Stimulated activated CD8-positive, alpha-beta memory T cell treated with anti-CD3 and anti-CD28 coated beads, Interleukin-4, amount 100 ng/mL, for 4 hours (primary cell): ENCODE data around the gene MICU1.
A peak's percentile ranks its signal among the peaks of the same experiment; 100 is the strongest.
"Not testable (repeated sequence)": the region's sequence is repeated elsewhere in the genome, so short reads cannot be mapped to it uniquely, and the experiment has no call there.

Experiments
- DNase-seq, 2 donors: peaks; one replicate each; pipeline ENCODE4 v3.0.0-alpha.2; 2020; ENCODE audit warnings: low read depth in 2 of 2, low spot score in 1 of 2

MICU1 gene

DNA sequence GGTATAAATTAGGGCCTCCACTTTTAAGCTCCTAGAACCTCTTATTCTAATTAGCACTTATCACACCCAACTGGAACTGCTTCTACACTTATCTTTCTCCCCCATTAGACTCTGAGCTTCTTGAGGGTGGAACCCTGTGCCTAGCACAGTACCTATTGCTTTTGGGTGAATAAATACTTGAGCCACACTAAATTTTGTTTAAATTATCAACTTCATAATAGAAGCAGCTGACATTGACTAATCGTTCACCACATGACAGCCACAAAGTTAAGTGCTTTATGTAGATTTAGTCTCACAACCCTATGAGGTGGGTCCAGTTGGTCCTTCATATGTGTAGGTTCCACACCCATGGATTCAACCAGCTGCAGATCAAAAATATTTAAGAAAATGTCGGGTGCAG lies 235.1 kb downstream of the MICU1 start:
- no peak for DNase-seq

DNA sequence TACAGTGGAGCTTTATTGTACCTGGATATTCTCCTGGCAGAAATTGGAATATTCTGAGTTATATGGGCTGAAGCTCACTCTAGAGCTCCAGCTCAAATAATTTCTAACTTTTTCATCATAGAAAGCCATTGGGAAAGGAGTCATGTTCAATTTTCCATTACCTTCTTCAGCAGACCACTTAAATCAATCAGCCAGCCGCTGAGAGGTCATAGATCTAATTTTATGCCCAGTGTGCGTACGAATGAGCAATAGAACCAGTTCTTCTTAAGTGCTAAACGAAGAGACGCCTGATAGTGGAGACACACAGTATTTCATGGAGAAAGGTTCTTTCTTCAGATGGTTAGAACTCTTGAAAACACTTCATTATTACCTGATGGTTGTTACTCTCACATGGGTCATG lies 236.2 kb downstream of the MICU1 start:
- no peak for DNase-seq

DNA sequence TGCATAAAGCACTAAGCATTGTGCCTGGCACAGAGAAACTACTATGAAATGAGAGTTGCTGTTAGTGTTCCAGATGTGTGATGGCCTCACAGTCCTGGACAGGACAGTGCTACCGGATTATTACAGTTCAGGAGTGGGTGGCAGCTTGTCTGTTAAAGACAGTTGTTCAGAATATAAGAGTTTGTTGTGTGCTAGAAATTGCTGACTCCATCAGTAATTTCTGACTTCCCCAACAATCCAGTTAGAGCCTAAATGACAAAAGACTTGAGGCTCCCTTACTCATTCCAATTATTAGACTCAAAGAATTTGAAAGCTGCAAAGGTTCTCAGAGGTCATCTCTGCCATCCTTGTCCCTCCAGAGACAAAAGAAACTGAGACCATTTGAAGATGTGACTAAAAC lies 236.9 kb downstream of the MICU1 start:
- DNase-seq: no peak

DNA sequence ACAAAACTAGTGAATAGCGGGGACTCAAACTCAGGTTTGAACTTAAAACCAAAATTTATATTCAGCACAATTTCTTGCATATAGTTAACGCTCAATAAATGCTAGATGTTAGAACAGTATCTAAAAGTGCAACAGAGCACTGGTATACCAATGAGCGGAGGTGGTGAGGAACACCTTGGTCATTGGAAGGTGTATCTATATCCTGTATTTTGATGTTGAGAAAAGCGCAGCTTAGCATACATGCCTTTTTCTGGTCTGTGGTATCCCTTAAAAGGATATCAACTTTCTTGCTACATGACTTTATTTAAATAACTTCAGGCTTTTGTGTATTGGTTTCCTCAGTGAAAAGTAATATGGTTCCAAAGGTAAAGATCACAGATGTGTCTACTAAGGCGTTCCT lies 237.8 kb downstream of the MICU1 start:
- DNase-seq: no peak

DNA sequence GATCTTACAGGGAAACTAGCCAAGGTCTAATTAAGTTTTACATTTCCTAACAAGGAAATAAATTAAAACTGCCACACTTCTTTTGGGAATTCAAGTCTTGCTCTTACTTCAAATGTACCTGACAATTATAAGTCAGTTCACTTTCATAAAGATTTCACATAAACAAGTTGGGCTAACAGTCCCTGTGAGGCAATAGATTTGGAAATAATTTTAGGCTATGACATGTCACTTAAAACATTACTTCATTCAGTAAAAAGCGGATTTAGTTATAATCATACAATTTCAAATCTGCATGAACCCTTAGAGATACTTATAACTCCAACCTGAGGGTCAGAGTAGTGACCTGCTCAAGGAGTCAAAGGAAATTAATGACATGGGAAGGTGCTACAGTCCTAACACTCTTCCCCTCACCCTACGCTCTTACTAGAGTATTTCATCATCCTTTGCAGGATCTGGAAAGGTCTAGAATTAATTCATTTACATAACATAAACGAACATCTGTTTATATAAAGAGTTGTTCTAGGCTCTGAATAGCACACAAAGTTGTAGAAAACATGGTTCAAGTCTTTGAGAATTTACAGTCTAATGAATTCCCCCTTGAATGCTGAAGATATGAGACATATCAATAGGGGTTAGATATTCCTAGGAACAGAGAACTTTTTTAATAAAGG lies 238.8 kb downstream of the MICU1 start:
- DNase-seq: no peak

DNA sequence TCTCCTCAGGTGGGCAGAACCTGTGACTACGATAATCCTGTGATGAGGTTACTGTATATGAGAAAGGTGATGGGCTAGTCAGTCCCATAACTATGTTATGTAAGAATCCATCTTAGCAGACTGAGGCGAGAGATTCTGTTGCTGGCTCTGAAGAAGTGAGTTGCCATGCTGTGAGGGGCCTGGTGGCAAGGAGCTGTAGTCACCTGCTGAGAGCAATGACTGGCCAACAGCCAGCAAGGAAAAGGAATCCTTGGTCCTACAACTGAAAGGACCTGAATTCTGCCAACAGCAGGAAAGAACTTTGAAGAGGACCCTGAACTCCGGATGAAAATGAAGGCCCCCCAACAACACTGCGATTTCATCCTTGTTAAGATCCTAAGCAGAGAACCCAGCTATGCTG lies 240.2 kb downstream of the MICU1 start:
- no peak for DNase-seq

DNA sequence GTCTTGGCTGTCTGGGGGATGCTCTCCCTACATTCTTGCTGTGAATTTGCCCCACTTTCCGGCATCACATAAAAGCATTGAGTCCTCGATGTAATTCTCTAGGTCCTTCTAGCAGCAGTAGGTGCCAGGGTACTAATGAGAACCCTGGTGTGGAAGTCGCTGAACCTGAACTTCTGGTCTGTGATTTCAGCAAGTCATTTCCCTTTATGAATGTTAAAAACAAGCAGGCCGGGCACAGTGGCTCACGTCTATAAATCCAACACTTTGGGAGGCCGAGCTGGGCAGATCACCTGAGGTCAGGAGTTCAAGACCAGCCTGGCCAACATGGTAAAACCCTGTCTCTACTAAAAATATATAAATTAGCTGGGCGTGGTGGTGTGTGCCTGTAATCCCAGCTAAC lies 240.9 kb downstream of the MICU1 start:
- DNase-seq: not testable (repeated sequence)

DNA sequence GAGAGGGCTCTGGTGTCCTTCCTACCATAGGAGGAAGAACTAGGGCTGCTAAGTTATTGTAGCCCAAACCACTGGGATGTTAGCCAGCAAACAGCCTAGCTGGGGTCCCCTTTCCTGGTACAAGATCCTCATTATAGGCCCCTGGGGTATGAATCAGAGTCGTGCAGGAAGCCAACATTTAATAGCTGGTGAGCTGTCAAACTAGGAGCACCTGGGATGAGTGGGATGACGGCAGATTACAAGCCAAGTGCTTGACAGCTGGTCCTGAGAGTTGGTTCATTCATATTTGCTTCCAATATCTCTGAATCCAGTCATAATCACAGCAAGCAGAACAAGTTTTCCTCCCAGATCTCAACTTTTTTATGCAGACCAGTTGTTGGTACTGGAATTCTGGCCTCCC lies 246.1 kb downstream of the MICU1 start:
- no peak for DNase-seq

DNA sequence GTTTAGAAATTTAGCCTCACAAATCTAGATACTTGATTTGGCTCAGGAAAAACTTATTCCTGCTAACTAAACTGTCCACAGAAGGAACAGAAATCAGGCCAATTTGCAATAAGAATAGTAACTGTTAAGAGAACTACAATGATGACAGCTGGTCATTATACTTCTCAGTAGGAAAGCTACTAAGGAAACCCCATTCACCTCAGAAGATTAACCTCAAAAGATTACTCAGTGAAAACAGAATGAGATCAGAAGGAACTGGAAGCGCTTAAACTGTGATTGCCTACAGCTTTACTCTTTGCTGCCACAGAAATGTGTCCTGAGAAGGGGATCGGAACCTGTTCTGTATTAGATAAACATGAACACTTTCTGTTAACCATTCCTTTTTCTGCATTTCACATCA lies 246.8 kb downstream of the MICU1 start:
- DNase-seq: no peak

DNA sequence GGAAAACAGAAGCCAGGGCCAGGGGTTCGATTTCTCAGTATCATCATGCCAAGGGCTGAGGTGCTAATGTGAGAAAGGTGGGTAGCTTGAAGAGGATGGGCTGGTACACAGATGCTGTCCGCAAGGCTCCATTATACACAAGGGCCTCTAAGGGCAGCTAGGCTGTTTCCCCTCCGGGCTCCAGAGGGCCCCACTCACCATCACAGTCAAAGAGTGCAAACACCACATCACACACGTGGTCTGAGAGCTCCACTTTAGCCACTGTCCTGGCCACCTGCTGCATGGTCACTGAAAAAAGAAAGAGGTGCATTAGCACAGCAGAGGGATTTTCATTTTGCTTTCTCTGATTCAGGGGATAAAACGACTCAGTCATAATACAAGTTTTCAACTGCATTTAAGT lies 250.3 kb downstream of the MICU1 start:
- DNase-seq: no peak

DNA sequence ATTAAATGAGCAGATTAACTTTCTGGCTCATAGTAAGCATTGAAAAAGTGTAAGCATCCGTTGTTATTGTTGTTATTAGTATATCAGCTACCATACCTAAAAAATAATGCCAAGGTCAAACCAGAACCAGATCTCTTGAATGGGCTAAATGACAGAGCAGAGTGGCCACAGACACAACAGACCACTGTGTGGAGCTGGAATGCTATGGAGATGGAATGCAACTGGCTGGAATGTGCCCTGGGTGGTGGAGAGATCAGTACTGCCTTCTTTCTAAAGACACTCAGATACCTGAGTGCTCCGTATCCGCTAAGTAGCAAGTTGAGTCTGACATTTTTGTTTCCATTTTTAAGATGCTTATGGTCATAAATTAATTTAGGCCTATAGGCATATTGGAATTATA lies 250.7 kb downstream of the MICU1 start:
- no peak for DNase-seq

DNA sequence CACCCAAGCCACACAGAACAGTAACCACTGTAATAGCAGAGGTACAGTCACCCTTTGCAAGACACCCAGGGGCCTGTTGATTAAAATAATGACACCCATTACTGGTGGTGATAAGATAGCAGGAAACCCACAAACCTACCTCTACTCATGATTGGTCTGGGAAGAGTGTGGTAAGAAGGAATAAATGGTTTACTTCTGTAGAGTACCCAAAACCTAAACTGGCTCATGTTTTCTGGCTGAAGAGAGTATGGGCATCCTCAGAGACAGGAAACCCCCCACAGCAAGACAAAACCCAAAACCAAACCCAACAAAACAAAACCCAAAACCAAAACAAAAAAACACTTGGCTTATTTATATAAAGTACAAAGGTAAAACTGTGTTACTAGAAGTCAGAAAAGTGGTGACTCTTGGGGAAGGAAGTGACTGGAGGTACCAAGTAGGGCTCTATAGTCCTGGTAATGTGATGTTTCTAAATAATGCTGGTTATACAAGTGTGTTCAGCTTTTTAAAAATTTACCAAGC lies 255.6 kb downstream of the MICU1 start:
- no peak for DNase-seq

DNA sequence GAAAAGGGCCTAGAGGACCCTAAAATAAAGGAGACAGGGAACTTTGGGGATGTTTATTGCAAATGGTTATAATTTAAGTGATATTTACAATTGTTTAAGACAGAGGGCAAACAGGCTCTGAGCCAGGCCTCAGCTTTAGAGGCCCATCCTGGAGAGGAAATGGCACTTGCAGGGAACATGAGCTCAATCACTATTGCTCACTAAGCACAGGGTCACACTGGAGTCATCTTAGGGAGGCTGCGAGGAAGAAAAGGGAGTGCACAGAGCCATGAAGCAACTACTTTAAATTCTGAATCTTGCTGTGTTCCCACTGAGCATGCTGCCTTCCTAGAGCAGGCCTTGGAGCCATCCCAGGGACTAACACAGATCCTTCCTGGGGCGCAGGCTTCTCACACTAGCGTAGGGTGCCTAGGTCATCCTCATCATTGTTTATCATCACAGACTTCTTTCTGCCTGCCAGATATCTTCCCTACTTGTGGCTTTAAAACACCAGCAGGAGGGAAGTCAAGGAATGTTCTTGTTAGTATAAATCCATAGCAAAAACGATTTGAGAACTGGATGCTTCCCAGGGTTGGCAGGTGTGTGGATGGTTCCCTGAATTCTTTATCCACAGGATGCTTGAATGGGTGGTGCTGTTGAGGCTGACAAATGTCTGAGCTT lies 258.4 kb downstream of the MICU1 start:
- DNase-seq: no peak

DNA sequence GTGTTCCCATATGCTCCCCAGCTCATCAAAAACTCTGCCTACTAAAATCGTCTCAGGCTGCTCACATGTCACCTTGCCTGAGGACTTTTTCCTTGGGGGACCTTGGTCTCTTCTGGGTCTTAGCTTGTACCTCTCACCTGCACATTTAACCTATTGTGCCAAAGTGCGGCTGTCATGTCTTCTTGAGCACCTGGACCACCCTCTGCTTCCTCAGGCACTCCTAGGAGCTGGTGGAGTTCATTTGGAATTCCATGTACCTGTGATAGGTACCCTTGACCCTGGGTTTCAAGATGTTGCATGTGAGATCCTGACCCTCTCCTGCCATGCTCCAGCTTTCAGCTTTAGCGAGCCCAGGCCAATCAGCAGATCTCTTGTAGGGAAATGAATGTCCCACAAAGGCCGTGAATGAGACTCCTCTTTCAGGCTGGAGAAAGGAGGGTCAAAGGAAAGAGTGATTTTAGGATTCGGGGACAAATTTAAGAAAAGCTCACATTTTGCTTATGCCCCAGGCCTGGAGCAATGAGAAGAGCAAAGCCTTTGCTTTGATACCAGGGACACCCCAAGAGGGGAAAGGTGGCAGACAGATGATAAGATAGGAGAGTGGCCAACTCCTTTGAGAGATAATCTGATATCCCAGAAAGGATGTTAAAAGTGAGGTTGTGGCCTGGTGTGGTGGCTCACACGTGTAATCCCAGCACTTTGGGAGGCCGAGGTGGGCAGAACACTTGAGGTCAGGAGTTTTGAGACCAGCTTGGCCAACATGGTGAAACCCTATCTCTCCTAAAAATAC lies 260.6 kb downstream of the MICU1 start:
- DNase-seq: no peak

DNA sequence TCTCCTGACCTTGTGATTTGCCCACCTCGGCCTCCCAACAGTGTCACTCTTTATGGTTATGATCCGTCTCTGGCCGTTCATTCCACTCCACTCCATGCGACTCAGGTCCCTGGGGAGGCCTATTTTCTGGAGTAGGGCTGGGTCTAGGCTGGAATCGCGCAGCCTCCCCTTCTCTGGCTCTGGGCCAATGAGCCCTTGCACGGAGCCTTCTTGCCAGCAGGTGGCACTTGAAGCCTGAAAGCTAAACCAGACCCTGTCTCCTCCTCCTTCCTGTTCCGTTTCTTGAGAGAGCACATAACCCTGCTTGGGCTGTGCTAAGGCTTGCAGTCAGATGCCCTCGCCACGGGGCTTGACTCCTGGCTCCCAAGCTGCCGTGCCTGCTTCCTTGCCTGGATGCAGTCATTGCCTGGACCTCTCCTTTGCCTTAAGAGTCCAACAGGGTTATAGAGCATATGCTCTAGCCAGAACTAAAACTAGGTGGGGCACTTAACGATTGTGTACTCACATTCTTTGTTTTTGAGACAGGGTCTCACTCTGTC lies 261.6 kb downstream of the MICU1 start:
- DNase-seq: peak; percentile 59 to 65

DNA sequence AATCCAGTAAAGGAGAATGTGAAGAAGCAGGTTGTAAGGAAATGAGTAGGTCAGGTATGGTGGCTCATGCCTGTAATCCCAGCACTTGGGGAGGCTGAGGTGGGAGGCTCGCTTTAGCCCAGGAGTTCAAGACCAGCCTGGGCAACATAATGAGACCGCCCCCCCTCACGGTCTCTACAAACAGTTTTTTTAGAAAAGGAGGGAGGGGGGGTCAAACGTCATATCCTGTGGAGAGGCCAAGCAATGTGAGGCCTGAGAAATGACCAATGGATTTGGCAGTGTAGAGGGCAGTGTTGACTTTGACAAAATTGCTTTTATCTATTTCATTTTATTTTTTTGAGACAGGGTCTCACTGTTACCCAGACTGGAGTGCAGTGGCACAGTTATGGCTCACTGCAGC lies 268.9 kb downstream of the MICU1 start:
- no peak for DNase-seq

DNA sequence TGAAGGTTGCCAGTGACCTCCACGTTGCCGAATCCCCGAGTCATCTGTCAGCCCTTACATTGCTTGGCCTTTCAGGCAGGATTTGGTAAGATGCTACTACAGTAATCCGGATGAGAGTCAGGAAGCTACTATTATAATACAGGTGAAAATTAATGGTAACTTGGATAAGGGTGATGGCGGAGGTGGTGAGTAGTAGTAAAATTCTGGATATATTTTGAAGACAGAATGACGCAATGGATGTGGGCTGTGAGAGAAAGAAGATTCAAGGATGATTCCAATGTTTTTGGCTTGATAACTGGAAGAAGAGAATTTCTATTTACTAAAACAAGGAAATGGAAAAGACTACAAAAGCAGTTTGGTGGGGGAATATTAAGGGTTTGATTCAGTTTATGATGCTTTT lies 269.8 kb downstream of the MICU1 start:
- no peak for DNase-seq

DNA sequence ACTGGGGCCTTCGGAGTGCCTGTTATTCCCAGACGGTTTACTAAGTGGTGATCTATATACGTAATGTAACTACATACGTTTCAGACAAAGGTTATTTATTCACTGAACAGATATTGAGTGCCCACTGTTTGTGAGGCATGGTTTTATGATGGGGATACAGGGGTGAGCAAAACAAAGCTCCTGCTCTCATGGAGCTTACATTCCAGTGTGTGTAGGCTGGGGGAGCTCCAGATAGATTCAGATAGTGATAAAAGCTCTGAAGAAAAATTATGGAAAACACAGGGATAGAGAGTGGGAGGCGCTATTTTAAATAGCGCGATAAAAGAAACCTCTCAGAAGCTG lies 270.7 kb downstream of the MICU1 start:
- no peak for DNase-seq

DNA sequence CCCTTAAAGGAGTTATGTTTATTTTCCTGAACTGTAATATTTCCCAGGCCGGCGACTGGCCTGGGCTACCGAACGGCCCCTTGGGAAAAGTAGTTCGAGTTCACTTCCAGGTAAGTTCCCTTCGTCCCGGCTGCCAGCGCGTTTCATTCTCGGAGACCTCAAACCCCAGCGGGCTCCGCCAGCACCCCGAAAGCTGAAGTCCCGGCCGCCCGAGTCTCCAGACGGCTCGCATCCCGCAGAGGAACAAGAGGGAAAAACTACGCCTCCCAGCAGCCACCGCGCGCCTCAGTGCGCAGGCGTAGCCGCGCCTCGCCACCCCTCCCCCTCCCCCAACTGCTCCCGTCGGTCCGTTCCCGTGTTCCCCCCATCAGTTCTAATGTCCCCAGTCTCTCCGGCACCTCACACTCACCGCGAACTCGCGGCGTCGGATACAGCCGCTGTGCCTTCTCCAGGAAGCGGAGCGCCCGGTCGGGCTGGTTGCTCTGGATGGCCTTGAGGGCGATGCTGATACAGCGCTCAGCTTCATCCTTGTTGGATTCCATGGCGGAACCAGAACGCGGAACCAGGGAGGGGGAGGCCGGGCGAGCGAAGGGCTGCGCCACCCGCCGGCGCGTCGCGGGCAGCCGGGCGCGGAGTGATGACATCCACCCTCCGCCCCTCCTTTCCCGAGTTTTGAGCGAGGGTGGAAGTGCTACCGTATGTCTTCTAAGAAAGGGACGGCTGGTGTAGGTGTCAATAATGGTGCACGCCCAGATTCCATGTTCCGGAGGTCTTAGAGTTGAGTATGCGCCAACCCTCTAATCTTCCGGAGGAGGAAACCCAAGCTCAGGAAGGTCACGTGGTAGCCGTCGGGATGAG lies 271.3 kb downstream of the MICU1 start, which contains the start of gene DNAJB12:
TSS of gene DNAJB12 (minus strand) at position 564 of the 858 bp plus-strand sequence. CDS start at position 542, 22 bp downstream.
- peak; percentile 73 to 79 for DNase-seq

DNA sequence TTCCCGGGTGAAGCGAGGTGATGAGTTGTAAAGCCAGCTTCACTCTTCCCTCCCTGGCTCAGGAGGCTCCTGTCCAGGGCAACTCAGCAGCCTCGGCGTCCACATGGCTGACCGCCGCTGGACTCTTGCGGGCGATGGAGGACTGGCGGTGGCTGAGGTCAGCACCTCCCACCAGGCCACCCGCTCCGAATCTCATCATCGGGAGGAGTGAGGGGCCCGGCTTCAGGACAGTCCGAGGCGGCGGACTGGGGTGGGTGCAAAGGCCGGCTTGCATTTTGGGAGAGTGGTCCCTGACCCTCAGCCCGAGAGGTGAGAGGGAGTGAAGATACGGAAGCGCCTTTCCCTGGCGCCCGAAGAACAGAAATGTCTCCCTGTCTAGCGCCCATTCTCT lies 271.9 kb downstream of the MICU1 start:
- no peak for DNase-seq
